NCI-H2227 (cell line): ENCODE measurements around the gene MYBPHL.
A peak's percentile ranks its signal among the peaks of the same experiment; 100 is the strongest.
"Not testable (repeated sequence)": the region's sequence is repeated elsewhere in the genome, so short reads cannot be mapped to it uniquely, and the experiment has no call there.

ENCODE experiments used
- DNase-seq: peaks from one replicate; lab custom pipeline; 2025; ENCODE audit not compliant: unreplicated experiment; lab: John Stamatoyannopoulos, UW

The MYBPHL gene

DNA sequence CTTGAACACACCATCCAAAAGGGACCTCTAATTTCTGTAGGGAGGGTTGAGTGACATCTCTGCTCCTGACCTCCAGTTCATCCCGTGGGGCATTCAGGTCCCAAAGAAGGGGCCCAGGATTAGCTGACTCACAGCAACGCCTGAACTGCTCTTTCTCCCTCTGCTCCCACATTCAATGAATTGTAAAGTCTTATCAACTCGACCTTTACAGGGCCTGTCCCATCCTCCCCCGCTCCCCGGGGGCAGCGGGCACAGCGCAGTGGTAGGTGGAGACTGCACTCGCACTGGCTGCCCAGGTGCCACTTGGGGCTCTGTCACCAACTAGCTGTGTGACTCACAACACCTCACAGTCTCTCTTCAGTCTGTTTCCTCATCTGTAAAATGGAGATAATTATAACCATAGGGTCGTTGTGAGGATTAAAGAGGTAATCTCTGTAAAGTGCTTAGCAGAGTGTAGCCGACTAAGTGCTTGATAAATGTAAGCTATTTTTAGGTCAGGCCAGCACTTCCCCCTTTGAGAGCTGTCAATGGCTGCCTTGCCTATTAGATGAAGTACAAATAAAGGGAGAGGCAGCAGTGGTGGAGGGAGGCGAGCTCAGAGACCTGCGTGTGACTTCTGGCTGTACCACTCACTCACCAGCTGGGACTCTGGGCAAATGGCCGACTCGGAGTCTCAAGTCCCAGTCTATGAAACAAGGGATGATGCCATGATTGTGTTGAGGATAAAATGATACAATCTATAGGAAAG, 637 bp upstream of the MYBPHL start:
- DNase-seq: peak; percentile 83

DNA sequence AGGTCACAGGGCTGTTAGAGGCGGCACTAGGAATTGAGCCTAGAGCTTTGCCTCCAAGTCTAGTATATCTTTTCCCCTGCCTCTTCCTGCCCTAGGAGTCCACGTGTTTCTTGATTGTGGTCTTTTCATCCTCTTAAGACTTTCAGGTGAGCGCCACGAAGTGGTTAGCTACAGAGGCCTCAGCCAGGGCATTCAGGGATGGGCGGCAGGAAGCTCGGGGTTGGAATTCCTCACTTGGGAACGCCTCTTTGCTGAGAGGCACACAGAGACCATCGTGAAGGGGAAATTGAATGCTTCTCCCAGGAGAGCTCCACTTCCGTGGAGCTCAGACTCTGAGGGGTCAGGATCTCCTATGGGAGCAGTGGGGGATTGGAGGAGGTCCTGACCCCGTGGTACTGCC, 820 bp downstream of the MYBPHL start:
- DNase-seq: peak; percentile 15

DNA sequence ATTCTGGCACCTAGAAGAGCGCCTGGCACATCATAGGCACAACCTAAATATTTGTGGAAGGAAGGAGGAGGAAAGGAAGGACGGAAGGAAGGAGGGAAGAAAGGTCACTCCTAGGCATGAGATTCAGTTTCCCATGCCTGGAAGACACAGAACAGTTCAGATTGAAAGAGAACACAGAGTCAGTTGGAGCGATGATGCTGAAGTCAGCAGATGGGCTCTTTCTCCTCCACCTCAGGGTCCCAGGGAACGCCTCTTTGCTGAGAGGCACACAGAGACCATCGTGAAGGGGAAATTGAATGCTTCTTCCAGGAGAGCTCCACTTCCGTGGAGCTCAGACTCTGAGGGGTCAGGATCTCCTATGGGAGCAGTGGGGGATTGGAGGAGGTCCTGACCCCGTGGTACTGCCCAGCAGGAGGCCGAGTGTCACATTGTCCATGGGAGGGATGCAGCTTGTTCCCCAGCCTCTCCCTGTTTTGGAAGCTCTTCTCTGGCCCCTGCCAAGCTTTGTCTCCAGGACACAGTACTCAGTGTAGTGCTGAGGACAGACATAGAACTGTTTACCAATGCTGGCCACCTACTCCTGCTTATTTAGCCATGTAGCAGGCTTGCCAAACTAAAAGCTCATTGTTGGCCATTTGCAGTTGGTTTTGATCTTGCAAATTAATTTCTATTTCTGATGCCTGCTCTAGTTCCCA, 2.4 kb downstream of the MYBPHL start:
- peak; percentile 16 for DNase-seq

DNA sequence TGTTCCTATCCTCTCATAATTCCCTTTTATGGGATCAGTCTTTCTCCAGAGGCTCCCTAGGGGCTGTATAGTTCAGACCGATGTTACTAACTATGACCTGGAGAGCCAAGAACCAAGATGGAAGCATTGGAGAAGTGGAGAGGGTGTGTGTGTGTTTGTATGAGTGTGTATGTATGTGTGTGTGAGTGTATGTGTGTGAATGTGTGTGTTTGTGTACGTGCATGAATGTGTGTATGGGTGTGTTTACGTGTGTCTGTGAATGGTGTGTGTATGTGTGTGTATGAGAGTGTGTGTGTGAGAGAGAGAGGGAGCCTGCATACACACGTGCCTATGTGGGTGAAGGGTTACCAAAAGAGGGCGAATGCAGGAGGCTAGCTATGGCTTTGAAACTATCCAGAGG, 4.9 kb downstream of the MYBPHL start:
- no peak for DNase-seq

DNA sequence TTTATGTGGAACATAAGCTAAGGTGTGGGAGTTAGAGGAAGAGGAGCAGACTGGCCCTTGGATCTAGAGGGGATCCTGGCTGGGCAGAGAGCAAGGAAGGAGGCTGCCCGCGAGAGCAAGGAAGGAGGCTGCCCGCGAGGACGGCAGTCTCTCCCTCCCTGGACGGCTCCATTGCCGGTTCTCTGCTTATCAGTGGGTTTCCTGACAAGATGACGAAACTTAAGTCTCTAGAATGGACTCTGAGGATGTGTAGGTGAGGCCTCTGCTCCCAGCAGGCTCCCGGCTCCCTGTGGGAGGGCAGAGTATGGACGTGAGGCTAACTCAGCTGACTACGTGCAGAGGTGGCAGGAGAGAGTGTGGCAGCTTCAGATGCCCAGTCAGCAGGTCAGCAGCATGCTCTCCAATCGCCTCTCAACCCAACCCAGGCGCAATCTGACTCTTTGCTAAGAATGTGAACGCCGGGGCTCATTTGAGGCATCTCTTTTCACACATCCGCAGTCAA, 6.1 kb downstream of the MYBPHL start:
- no peak for DNase-seq

DNA sequence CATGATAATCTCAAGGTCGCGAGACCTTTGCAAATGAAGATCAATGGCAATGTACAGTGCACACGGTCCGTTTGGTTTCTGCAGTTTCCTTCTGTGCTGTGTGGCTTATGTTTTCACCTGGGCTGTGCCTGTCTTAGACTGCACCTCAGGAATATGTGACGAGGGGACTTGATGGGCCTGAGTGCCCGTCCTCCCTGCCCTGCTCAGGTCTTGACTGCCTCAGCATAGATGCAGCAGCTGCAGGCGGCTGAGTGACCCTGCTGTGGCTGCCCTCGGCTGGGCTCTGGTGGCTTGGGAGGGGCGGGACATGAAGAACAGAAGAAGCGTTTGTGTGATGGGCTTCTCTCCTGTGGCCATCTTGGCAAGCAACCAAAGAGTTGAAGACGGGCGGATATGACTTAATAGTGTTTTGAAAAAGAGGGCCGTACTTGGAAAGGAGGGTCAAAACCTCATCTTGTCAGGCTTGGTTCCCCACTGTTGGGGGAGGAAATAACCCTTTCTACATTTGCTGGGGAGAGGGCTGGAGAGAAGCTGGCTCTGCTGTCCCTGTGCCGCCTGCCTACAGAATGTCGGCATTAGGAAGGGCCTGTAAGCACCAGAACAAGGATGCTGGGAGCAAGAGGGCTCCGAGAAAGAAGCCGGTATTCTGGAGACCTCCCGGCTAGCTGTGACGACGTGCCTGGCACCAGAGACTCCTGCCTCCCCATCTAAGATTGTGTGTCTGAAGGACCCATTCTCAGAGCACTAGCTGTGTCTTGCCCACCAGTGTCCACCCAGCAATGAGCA, 7.1 kb downstream of the MYBPHL start:
- DNase-seq: peak; percentile 21

DNA sequence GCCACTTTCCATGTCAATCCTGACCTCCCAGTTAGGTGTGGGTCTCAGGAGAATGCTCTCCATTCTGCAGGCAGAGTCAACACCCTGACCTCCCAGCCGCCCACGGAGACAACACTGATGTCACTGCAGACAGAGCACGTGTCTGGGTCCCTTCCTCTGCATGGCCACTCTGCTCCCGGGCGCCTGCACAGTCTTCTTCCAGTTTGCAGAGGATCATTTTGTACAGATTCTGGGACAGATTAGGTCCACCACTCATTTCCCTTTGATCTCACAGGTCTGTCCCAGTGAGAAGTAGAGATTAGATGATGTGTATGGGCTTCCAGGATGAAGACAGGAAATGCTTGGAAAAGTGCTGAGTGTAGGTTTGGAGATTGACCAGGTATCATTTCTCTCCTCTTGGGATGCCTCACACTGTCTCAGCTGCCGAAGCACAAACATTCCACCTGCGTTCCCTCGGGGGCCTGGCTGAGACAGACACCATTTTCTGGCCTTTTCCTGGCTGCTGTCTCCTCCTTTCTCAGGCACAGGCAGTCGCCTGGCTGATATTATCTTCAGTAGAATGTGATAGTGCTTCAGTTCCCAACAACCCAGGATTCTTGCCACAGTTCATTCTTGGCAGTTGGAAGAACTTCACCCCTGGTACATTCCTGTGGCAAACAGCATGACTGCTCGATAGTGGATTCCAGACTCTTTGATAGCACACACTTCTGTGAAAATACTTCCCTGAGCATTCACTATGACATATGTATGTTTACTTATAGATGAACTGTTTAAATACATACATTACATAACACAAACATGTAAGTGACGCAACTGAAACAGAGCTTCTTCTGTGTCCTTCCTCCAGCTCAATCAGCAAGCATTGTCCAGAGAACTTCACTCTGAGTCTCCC, 7.9 kb downstream of the MYBPHL start:
- no peak for DNase-seq

DNA sequence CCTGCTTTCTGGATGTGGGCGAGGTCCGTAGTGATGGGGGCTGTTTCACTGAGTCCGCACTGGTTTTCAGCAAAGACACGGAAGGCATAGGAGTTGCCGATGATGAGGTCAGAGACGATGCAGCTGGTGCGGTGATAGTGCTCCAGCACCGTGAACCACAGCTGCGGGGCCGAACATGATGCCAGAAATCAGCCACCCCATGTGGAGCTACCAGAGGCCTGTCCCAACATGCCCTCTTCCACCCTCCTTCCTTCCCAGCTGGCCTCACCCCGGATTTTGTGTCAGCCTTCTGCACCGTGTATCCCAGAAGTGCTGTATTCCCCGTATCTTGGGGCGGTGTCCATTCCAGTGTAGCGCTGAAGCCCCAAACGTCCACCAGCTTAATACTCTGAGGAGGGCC, 10.0 kb downstream of the MYBPHL start:
- DNase-seq: no peak

DNA sequence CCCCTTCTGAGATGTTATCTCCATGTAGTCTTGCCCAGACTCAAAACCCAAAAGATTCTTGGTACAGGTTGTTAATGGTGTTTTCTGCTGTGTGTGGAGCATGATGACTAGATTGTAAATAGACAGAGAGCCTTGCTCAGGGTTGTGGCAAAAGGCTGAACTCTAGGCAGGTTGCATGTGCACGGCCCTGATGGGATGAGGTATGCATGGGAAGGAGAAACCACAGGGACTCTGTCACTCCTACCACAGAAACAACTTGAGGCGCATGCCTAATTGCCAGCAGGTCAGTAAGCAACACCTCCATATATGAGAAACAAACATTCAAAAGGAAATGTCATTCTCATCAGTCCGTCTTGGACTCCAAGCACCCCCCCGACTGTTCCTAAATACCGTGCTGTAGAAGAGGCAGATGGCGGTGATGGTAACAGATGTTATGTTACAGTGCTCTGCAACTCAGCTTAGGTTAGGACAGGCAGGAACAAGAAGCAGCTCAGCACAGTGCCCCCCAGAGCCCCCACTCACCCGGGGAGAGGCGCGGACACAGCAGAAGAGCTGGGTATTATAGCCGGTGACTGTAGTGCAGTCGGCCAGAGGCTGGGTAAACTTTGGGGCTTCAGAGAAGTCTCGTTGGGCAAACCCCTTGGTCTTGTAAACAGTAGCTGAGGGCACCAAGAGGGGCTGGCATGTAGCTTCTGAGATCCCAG, 10.9 kb downstream of the MYBPHL start:
- DNase-seq: no peak

DNA sequence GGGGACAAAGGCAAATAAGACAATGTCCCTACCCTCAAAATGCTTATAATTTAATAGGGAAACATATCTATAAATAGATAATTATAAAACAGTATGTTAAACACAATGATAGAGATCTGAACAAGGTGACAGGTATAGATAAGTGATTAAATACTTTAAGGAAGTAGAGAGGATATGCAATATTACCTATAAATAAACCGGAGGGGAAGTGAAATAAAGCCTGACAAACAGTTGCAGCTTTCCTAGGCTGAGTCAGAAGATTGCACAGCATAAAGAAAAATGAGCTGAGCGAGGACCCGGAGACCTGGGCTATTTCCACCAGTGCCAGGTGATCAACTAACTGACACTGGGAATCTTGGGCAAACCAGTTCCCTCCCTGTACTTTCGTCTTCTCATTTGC, 12.3 kb downstream of the MYBPHL start:
- DNase-seq: no peak

DNA sequence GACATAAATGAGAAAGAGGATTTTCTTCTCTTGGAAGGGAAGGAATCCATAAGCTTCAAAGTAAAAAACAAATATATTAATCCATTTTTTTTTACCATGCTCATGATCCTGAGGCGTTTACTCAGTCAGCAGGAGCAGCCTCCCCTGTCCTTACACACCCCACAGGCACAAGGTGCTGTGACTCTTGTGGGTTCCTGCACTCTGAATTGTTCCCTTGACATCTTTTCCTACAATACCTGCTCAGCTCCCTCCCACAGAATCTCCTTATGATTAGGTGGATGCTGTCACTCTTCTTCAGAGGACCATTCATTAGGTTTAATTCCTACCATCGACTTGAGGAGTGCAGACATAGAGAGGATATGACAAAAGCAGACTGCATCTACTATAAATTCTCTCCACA, 13.8 kb downstream of the MYBPHL start:
- DNase-seq: no peak

DNA sequence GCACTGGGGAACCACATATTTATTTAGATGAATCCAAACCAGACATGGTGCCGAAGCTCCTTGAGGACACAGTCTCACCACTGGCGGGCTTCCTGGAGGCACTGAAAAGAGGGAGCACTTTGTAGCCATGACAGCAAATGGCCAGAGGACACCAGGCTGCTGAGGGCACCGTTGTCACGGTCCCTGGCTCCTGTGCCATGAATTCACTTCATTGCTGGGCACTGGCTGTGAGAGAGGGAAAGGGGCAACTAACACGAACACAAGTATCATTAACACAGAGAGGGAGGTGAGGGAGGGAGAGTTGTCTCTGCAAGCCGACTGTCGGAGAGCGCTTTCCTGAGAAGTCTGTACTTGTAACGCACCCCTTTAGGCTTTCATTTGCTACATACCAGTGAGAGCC, 14.4 kb downstream of the MYBPHL start:
- no peak for DNase-seq

DNA sequence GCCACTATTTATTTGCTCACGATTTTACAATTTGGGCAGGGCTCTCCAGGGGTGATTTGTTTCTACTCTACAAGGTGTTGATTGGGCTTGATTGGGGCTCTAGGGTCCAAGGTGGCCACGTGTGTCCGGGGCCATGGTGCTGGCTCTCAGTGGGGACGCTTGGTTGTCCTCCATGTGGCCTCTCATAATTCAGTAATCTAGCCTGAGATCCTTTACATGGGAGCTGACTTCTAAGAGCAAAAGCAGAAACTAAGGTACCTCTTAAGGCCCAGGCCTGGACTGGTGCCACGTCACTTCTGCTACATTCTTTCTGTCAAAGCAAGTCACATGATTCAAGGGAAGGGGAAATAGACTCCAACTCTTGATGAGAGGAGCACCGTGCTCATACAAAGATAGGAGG, 15.8 kb downstream of the MYBPHL start:
- no peak for DNase-seq

DNA sequence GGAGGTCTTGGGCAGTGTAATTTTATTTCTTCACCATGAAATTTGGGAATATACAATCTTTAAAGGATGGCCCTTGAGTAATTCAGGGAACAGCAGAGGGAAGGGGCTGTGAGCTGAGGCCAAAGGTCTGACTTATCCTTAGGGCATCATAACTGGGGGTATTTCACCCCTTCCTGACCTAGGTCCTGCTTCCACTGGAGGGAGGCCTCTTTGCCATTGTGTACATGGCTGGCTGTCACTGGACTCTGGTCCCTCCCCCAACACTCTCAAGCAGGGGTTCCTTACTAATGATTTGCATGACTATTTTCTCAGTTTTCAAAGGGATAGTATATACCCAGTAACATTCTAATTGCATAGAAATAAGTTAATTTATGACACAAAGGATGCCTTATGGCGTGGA, 16.7 kb downstream of the MYBPHL start:
- no peak for DNase-seq

DNA sequence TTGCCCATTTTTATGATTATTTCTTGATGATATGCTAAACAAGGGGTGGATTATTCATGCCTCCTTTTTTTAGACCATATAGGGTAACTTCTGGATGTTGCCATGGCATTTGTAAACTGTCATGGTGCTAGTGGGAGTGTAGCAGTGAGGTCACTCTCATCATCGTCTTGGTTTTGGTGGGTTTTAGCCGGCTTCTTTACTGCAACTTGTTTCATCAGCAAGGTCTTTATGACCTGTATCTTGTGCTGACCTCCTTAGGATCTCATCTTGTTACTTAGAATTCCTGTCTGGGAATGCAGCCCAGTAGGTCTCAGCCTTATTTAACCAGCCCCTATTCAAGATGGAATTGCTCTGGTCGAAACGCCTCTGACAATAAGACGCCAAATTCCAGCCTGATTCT, 20.0 kb downstream of the MYBPHL start:
- not testable (repeated sequence) for DNase-seq

DNA sequence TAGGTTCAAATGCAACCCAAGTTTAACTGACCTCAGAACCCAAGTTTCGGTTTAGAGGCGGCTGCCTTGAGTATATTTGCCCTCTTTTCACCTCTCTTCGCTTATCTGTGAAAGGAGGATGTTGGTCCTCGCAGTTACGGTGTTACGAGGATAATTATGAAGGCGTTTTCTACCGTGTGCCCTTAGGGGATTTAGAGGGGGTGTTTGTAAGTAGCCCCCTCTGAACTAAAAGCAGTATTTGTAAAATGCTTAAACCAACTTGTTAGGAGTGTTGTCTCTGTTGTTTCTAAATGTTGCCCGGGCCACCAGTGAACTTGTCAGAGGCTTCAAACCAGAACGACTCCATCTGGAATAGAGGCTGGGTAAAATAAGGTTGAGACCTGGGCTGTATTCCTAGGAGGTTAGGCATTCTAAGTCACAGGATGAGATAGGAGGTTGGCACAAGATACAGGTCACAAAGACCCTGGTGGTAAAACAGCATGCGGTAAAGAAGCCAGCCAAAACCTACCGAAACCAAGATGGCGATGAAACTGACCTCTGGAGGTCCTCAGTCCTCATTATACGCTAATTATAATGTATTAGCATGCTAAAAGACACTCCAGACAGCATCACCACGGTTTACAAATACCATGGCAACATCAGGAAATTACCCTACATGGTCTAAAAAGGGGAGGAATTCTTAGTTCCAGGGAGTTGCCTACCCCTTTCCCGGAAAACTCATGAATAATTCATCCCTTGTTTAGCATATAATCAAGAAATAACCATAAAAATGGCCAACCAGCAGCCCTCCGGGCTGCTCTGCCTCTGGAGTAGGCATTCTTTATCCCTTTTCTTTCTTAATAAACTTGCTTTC, 22.8 kb downstream of the MYBPHL start:
- peak; percentile 28 for DNase-seq

DNA sequence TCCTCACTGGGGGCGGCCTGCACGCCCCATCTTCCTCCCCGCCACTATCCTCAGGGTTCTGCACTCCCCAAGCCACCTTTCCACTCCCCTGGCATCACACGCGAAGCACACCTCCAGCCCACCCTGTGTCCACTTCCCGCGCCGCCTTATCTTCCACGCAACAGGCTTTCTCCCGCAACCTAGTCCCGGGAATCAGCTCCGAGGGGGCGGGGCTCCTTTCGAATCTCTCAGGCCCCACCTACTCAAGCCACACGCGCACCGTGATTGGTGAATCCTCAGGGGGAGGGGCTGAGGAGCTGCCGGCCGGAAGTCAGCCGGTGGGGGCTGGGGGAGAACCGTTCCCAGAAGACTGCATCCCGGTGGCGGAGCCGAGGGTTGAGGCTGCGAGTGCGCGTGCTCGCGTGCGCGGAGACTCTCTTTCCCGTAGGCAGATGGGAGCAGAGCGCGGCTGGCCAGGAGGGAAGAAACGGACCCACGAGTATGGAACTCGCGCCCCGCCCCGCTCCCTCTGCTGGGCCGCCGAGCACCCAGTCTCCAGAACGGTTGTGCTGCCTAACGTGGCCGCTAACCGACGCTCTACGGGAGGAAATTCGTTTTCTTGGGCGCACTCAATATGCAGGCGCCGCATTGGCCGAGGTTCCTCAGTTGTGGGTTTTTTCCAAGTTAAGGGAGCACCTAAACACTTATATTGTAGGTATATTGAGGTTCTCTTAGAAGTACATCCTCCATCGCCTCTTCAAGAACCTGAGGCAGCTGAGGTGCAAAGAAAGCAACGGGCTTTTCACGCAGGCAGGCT, 23.7 kb downstream of the MYBPHL start, which contains the start of gene PSRC1:
Gene PSRC1 (minus strand): TSS at position 194 of the 796 bp plus-strand sequence.
- peak; percentile 98 for DNase-seq

DNA sequence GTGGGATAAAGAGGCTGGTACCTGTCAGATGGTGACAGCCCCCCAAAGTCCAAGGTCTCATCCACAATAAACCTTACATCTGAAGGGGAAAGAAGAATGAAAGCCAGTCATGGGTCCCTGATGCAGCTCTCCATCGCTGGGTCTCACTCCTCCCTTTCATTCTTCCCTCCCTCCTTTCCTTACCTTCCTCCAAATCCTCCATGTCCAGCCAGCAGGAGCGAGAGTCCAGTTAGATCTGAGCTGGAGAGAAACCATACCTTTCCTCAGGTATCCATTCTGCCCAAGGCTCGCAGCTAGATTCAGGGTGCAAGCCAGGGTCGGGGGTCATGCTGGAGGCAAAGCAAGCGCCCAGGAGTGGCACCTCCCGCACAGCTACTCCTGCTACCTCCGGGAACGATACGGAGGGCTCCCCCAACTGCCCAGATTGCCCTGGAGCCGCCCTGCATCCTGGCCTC, 24.3 kb downstream of the MYBPHL start:
- no peak for DNase-seq
